Stimulated activated CD4-positive, alpha-beta T cell treated with anti-CD3 and anti-CD28 coated beads, Interleukin-2, amount 100 ng/mL, for 24 hours (primary cell): Measurements from ENCODE around the gene CEL.
"Not testable (repeated sequence)": the region's sequence is repeated elsewhere in the genome, so short reads cannot be mapped to it uniquely, and the experiment has no call there.

Experiments
- DNase-seq, 2 donors: peaks; one replicate each; pipeline ENCODE4 v3.0.0-alpha.2; 2020

Gene CEL

DNA sequence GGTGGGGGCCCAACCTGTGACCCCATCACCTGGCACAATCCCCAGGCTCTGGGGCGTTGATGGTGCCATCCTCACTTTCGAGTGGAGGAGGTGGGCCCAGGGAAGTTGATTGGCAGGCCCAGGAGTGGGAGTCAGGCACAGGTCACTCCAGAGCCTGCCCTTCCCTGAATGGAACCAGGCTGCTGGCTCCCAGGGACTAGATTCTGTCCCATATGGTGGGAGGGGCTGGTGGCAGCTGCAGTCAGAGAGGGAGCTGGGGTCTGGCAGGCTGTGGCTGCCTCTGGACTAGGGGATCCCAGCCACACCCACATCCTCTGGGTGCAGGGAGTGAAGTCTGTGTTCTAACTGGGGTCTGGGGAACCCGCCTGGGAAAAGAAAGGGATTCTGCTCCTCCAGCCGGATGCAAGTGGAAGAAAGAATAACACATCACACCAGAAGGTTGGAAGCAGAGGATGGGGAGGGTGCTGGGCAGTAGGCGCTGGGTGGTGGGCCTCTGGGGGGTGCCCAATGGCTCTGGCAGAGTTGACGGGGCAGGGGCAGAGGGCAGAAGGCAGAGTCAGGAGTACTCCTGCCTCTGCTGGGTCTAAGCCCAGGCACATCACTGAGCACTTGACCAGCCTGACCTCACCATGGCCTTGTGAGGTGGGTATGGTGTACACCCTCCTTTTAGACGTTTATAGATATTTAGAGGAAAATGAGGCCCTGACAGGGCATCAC is 25.8 kb downstream of the CEL start:
- DNase-seq = no peak

DNA sequence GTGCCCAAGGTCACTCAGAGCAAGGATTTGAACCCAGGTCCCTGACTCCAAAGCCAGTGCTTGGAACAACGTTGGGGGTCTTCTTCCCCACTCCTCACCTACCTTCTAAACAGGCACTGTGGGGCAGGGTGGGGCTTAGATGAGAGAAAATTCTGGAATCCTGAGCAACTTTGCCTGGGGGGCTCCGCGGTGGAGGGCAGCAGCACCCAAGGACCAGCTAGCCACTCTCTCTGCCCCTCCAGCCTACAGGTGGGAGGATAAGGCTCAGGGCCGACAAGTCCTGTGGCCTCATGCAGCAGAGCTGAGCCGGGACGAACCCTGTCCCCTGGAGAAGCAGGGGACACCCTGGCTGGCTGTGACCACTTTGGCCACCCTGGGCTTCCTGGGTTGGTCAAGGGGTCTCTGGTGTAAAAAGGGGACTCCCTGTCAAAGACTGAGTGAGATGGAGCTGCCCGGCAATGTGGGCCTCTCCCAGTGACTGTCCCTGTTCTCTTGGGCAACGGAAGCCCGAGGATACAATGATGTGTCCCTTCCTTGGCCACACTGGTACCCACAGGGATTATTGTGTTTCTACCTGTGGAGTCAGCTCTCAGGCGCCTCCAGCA is 26.5 kb downstream of the CEL start:
- no peak for DNase-seq

DNA sequence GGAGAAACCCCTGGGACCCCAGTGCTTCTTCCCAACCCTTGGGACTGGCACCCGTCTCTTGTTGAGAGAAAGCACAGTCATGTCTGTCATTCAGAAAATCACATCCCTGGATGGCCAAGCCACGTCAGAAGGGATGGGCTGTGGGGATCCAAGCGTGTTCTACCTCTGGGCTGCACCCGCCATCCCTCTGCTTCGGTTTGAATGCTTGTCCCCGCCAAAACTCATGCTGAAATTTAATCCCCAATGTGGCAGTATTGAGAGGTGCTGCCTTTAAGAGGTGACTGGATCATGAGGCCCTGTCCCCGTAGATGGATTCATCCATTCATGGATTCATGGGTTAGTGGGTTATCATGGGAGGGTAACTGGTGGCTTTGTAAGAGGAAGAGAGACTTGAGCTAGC is 27.0 kb downstream of the CEL start:
- DNase-seq = no peak

DNA sequence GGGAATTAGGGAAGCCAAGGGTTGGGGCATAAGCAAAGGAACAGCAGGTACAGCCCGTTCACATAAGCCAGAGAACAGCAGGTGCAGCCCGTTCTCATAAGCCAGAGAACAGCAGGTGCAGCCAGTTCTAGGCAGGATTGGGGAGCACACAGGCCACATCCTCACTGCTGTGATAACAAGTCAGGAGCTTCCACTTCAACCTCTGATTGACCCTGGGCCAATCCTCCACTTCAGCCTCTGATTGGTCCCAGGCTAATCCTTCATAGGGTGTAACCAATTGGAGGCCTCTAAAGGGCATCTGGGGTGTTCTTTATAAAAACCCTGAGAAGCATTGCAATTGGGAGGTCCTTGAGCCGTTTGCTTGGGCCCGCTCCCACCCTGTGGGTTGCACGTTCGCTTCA is 27.5 kb downstream of the CEL start:
- DNase-seq = no peak

DNA sequence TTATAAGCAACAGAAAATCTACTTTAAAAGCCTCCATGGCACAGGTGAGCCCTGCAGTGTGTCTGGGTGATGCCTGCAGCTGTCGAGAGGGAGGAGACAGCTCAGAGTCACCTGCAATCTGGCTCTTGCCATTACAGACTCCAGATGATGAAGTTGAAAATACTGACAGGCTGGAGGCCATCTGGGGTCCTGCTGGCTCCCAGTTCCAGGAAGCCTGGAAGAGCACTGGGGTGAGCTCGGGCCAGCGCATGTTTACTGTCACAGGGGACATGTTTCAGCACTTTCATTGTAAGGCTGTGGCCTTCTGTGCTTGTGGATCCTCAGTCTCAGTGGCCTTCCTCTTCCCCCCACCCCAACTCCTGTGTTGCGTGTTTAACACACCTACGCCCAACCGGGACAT is 28.4 kb downstream of the CEL start:
- DNase-seq = no peak

DNA sequence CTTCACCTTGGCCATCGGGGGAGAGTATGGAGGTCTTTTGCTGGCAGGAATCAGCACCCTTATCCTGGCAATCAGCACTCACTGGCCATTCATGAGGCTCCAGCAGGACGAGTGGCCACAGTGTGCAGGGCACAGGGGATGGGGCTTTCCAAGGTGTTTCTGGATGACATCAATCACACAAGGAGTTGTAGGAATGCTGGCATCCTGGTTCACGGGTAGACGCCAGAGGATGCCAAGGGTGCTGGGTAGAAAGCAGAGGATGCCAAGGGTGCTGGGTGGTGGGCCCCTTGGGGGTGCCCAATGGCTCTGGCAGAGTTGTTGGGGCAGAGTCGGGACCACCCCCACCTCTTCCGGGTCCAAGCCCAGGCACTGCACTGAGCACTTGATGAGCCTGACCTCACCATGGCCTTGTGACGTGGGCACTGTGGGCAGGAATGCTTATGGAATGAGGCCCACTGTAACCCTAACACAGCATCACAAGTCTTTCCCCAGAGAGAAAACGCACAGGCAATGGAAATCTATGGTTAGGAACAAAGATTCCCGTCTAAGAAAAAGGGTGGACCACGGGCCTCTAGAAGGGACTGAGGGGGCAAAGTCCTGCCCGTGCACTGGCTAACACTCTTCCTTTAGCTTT is 29.1 kb downstream of the CEL start:
- no peak for DNase-seq

DNA sequence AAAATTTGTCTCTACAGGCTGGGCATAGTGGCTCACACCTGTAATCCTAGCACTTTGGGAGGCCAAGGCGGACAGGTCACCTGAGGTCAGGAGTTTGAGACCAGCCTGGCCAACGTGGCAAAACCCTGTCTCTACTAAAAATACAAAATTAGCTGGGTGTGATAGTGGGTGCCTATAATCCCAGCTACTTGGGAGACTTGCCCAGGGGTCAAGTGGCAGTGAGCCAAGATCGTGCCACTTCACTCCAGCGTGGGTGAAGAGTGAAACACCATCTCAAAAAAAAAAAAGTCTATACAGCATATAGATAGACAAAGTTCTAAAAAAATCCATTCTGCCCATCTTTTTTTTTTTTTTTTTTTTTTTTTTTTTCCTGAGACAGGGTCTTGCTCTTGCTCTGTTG is 32.6 kb downstream of the CEL start:
- DNase-seq = not testable (repeated sequence)

DNA sequence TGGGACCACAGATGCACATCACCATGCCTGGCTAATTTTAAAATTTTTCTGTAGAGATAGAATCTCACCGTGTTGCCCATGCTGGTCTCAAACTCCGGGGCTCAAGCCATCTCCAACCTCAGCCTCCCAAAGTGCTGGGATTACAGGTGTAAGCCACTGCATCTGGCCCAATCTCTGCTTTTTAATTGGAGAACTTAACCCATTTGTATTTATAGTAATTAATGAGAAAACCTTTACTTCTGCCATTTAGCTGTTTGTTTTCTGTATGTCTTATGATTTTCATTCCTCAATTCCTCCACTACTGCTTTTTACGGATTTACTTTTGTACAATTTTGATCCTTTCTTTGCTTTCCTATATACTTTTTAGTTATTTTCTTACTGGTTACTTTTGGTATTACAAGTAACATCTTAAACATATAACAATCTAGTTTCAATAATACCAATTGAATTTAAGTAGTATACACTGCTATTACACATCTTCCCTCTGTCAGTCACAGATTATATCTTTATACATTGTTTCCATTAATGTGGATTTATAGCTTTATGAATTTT is 33.1 kb downstream of the CEL start:
- no peak for DNase-seq

DNA sequence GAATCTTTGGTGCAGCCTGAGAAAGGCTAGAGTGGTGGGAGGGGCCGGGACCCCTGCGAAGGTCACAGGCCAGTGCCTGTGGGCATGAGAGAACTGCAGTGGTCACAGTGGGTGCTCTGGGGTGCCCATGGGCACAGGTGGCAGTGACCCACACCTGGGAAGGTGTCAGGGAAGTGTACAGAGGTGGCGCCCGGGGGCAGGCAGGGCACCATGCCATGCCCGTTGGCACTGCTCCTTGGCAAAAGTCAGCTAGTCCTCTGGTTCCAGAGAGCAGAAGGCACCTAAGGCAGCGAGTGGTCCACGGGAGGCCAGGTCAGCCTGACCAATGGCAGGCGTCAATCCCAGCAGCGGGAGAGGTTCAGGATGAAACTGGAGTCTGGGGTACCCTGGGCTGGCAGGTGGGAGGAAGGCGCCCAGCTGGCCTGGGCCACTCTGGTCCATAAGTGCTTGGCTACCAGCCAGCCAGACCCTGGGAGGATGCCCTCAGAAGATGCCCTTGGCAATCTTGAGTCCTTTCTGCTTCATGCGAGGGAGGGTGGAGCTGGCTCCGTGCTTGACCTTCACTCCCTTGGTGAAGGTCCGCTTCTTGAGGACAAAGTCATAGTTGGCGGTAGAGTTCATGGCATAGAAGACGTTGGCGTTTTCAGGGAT is 36.4 kb downstream of the CEL start:
- DNase-seq = no peak

DNA sequence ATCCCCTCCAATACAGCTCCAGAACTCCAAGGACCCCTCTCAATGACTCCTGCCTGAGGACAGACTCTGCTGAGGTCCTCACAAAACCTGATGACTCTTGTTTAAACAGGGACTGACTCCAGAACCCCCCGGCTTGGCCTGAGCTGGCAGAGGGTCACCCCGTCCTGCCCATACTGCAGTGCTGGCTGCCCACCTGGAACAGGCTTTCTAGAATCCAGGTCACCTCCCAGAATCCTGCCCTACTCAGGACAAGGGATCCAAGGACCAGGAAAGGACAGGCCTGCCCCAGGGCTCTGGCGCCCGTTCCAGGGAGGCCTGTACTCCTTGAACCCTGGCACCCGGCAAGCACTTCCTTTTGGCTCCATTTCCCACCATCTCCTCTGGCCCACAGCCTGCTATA is 37.1 kb downstream of the CEL start:
- no peak for DNase-seq

DNA sequence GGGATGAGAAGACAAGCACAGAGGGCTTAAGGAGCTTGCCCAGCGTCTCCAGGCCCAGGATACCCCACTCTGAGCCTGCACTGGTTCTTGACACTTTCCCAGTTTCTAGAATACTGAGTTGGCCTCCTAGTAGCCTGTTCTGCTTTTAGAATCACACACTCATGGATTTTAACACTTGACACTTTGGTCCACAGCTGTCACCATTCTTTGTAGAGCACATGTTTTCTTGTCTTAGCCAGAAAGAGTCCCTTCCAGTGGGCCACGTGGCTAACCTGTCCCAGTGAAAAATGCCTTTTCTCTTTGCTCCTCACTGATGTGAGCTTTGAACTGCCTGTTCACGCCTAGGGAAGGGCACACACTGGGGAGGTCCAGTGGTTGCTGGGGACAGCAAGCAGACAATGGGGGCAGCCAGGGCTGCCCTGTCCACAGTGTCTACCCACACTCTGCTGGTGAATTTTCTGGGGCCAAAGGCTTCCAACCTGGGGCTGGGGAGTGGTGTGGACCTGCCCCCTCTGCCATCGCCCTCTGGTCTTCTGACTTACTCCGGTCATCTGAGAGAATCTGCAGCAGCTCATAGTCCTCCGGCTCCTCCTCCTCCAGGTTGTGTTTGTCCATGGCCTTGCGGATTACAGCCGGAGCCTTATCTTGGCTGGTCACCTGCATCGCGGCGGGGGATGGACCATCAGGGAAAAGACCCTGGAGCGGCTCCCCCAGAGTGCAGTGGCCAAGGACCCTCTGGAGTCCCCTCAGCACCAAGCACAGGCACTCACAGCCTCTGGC is 38.1 kb downstream of the CEL start:
- no peak for DNase-seq

DNA sequence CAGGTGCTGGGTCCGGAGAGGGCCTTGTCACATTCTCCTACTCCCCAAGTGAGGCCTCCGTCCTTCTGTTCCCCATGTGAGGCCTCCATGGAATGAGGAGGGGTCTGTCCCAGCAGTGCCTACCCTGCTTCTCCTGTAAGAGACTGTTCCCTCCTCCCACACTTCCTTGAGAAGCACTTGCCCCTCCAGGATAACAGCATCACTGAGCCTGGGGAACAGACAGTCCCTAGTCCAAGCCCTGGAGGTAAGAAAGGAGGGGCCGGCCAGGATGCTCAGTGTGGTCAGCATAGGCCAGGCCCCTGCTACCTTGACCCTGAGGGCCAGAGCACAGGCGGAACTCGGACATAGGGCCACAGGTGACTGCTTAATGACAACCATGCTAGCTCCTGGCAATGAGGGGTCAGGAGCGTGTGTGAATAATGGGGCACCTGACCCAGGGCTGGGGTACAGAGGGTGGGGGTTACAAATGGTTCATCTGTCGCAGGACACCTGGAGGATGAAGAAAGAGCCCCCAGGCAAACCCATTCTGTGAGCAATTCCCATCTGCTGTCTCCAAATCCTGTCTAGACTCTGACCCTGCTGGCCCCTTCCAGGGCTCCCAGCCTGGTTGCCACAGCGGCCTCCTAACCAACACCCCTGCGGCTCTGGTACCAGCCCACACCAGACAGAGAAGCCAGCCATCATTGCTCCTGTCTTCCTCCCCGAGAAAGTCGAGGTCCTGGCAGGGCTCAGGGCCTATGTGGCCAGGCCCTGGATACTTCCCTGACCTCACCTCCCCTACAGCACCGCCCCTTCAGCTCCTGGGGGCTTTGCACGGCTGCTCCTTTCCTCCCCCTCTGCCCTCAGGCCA is 39.0 kb downstream of the CEL start:
- DNase-seq = no peak

DNA sequence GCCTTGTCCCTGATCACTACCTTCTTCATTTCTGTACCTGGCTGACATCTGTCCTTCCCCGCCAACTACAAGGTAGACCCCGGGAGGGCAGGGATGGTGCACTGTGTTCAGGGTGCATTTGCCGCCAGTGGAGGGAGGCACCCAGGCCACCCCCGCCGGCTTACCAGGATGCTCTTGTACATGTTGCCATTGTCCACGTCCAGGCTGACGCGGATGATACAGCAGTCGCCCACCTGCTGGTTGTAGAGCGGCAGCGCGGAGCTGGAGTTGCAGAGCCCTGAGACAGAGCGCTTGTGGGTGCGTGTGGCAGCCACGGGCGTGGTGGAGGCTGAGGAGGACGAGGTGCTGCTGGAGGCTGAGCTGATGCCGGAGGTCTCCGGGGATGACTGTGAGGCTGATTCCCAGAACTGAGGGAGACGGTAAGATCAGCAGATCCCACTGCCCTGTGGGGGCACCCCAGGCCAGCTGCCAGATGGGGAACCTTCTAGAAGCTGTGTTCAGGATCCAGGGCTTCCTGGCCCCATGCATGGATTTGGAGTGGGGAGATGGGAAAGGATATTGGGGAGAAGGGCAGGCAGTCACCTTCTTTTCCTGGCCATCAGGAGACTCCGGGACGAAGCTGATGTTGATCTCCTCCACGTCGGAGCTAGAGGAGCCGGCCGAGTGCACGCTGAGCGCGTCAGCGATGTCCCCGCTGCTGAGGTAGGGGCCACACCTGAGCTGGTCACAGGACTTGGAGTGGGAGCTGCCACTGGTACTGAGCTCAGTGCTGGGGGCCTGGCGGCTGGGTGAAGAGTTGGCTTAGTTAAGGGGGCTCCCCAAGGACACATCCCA is 39.8 kb downstream of the CEL start:
- DNase-seq = no peak

DNA sequence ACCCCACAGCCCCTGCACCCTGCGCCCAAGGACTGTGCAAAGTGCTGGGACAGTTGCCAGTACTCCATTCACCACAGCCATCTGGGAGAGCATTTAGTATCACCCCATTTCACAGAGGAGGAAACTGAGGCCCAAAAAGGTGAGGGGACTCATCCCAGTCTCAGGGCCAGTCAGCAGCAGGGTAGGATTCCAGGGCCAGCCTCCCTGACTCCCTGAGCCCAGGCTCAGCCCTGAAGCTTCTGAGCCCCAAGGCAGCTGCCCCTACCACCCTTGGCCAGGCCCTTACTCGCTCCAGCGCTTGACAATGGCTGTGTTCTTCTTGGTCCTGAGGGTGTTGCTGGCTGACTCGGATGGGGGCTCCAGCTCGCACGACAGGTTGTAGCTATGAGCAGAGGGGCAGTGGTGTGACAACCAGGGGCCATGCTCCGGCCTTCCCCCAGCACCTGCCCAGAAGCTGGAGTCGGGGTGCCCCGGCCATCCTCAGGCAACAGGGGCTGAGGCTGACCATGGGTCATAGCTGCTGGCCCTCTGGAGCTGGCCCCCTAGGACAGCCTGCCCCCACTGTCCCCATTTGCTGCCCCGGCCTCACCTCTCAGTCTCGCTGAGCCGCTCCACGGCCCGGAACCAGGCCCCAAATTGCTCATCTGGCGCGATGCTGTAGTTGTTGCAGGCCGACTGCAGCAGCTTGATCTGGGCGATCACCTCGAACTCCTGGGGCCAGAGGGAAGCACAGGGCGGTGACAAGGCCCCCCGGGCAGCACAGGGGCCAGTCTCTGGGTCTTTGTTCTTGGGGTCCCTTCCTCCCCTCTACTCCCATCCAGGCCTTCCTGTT is 40.6 kb downstream of the CEL start:
- no peak for DNase-seq

DNA sequence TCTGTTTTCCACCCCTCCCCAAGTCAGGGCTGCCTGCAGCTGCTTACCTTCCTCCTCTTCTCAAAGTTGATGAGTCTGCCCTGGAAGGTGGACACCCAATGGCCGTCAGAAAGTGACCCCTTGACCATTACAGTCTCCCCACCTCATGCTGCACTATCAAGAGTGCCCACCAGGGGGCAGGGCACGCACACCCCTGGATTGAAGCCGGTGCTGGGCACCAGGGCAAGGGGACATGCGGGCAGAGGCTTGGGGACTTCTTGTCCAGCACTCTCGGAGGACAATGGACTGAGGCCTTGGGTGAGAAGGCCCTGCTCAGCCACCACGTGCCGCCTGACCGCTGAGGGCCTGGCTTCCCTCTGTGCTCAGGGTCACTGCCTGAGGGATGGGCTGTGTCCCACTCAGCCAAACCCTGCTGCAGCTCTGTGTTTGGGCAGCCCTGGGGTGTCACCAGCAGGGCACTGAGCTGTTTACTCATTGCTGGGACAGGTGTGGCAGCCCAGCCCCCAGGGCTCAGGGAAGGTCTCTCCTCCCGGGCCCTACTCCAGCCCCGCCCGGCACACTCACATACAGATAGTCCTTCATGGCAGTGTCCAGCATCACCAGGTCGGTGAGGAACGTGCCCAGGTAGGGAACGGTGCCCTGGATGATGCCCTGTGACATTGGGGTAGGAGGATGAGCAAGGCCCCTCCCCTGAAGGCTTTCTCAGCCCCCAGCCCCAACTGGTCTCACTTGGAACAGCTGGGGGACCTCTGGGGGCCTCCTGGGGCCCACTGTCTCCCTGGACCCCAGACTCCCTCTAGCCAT is 41.6 kb downstream of the CEL start:
- peak; percentile 51 to 65 for DNase-seq

DNA sequence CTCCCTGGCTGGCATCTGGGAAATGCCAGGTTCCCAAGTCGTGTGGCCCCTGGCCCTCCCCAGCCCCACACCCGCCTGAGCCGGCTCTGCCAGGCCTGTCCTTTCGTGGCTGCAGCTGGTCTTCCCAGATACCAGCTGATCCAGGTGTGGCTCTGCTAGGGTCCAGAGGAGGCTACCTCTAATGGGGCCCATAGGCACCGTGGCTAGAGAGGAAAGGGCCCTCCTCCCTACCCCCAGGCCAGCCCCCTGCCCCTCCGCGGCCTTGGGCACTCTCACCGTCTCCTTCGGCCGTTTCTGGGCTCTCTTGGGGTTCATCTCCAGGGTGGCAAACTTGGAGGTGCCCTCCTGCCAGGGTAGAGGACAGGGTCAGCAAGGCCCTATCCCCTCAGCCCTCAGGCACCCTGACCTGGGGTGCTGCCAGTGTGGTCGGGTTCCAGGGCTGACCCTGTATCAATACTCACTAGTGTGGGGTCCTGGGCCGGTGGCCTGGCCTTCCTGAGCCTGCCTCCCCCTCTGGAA is 42.3 kb downstream of the CEL start:
- no peak for DNase-seq

DNA sequence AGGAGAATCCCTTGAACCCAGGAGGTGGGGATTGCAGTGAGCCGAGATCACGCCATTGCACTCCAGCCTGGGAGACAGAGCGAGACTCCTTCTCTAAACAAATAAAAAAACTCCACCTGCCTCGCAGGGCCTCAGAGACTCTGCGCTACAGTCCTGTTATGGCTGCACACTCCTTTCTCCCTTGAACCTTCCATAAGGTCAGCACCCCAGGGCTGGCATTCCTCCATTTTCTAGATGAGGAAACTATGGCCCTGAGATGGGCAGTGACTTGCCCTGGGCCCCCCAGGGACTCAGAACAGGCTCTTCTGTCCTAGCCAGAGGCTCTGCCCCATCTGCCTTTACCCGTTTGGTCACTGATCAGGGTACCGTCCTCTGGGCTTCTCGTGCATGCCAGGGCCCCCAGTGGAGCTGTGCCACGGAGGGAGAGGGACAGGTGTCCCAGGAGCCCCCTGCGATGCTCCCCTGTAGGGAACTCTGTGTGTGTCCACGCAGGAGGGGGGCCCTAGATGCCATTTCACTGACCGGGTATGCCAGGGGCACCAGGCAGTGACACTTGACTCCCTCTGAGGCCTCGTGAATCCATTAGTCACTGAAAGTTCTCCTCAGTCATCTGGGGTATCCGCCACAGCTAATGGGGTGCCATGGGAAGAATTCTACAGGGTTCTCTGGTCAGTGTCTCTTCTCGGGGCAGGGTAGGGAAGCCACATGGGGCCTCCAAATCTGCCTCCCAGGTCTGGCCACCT is 43.1 kb downstream of the CEL start:
- DNase-seq = no peak

DNA sequence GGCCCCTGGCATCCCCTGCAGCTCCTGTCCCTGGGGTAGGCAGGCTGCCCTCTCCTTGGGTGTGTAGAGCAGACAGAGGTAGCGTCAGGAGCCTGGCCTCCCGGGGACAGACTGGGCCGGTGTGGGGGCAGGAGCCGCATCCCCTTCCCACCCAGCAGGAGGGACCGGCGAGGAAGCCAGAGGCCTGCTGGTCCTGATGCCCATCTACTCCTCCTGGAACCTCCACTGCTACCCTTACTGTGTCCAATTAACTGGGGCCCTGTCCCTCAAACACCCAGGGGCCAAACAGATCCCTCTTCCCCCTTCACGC is 43.6 kb downstream of the CEL start:
- DNase-seq = no peak
